Stimulated activated CD8-positive, alpha-beta memory T cell treated with anti-CD3 and anti-CD28 coated beads, Interleukin-4, amount 100 ng/mL, for 24 hours (primary cell): Measurements from ENCODE around the gene EIF4H.
"Not testable (repeated sequence)": the region's sequence is repeated elsewhere in the genome, so short reads cannot be mapped to it uniquely, and the experiment has no call there.

Experiments used
- DNase-seq: peaks from one replicate; pipeline ENCODE4 v3.0.0-alpha.2; 2020; ENCODE audit warnings: low read depth

EIF4H gene

DNA sequence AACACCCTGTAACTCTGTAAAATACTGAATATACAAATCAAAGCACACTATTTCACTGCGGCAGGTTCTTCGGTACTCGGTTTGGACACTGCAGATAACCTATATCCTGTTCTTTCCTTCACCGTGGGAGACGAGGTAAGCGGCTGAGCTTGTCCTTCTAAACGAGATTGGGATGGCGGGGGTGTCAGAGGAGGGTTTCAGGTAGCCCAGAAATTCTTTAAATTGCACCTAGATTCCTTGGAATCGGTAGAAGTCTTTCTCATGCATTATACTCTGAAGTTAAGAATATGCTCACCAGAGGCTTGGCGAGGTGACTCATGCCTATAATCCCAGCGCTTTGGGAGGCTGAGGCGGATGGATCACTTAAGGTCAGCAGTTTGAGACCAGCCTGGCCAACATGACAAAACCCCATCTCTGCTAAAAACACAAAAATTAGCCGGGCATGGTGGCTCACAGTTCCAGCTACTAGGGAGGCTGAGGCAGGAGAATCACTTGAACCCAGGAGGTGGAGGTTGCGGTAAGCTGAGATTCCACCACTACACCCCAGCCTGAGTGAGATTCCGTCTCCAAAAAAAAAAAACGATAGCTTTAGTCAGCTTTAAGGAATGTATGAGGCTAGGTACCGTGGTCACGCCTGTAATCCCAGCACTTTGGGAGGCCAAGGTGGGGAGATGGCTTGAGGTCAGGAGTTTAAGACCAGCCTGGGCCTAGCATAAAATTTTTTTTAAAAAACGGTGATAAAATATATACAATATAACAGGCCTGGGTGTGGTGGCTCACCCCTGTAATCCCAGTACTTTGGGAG, 25.6 kb downstream of the EIF4H start:
- DNase-seq, result no peak

DNA sequence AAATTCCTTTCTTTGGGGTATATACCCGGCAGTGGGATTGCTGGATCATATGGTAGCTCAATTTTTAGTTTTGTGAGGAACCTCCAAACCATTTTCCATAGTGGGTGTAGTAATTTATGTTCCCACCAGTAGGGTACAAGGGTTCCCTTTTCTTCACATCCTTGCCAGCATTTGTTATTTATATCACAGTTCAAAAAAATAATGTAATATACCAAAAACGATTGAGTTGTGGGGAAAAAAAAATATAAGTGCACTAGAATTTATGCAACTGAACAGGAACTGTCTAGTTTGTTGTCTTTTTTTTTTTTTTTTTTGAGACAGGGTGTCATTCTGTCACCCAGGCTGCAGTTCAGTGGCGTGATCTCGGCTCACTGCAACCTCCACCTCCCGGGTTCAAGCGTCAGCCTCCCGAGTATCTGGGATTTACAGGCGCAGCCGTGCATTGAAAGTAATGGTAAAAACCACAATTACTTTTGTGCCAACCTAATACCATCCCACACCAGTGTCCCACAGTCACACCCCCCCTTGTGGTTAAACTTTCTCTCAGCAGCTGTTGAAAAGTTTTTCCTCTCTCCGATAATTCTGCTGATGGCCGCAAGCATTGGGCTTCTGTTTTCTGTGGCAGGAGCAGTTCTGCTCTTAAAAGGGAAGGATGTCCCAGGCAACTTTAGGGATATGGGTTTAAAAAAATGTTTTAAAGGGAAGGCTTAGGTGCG, 28.8 kb downstream of the EIF4H start:
- DNase-seq, result no peak

DNA sequence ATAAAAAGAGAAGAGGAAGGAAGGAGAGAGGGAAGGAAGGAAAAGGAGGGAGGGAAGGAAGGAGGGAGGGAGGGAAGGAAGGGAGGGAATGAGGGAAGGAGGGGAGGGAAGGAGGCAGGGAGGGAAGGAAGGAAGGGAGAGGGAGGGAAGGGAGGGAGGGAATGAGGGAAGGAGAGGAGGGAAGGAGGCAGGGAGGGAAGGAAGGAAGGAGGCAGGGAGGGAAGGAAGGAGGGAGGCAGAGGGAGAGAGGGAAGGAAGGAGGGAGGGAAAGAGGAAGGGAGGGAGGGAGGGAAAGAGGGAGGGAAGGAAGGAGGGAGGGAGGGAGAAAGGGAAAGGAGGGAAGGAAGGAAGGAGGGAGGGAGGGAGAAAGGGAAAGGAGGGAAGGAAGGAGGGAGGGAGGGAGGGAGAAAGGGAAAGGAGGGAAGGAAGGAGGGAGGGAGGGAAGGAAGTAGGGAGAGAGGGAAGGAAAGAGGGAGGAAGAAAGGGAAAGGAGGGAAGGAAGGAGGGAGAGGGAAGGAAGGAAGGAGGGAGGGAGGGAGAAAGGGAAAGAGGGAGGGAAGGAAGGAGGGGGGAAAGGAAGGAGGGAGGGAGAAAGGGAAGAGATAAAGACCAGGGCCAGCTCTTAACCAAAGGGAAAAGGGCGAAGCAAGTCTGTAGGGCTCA, 29.9 kb downstream of the EIF4H start:
- no peak for DNase-seq

DNA sequence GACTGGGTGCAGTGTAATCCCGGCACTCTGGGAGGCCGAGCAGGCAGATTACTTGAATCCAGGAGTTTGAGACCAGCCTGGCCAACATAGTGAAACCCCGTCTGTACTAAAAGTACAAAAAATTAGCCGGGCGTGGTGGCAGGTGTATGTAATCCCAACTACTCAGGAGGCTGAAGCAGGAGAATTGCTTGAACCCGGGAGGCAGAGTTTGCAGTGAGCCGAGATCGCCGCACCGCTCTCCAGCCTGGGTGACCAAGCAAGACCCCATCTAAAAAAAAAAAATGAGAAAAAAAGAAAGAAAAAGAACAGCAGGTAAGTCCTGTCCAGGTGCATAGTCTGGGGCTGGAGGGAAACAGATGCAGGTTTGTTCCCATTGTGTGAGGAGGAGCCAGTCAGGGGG, 31.9 kb downstream of the EIF4H start:
- DNase-seq, result not testable (repeated sequence)

DNA sequence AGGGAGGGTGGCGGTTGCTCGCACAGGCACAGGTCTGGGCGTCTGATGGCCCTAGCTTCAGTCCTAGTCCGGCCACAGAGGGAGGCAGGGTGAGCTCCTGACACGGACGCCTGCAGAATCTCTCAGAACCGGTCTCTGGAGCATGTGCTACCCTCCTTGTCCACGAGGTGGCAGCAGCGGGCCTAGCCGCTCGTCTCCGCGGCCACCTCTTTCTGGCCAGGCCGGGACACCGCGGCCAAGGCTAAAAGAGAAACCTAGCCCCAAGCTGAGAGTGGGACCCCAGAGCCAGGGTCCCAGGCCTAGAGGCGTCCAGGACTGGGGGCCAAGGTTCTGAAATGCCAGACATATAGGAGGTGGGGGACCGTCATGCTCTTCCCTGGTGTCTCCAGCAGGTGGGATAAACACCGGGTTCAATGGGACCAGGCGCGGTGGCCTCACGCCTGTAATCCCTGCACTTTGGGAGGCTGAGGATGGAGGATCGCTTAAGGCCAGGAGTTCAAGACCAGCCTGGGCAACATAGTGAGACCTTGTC, 32.5 kb downstream of the EIF4H start:
- DNase-seq, result peak; percentile 74

DNA sequence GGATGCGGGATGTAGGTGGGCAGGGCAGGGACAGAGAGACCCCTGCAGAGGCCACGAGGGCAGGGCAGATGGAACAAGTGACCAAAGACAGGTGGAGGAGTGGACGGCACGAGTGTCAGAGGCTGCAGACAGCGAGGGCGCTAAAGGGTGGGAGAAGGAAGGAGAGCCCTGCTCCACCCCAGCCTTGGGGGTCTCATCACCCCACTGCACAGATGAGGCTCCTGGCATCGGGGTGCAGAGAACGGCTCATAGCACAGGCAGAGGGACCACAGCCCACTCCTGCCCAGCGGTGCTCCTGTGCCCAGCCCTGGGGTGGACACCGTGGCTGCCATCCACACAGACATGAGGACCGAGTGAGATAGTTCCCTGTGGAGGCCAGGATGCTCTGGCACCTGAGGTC, 33.4 kb downstream of the EIF4H start:
- no peak for DNase-seq

DNA sequence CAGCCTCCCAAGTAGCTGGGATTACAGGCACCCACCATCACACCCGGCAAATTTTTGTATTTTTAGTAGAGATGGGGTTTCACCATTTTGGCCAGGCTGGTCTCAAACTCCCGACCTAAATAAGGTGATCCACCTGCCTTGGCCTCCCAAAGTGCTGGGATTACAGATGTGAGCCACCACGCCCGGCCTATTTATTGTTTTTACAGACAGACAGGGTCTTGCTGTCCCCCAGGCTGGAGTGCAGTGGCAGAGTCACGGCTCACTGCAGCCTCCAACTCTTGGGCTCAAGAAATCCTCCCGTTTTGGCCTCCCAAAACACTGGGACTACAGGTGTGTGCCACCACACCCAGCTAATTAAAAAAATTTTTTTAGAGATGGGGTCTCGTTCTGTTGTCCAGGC, 34.1 kb downstream of the EIF4H start:
- not testable (repeated sequence) for DNase-seq

DNA sequence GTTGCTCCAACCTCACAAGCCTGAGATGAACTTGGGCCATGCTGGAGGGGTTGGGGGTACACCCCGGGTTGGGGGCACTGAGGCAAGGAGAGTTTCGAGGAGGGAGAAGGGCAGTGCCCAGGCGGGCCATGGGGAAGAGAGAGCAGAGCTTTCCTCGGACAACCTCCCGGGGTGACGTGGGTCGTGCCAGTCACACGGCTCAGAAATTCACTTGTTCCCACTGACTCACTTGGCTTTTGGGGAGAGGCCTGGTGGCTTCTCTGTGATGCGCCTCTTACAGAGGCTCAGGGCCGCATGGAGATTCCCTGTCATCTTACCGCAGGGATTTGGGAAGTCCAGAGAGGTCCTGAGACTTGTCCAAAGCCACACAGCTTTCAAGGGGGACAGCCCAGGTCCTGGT, 38.5 kb downstream of the EIF4H start:
- DNase-seq, result no peak

DNA sequence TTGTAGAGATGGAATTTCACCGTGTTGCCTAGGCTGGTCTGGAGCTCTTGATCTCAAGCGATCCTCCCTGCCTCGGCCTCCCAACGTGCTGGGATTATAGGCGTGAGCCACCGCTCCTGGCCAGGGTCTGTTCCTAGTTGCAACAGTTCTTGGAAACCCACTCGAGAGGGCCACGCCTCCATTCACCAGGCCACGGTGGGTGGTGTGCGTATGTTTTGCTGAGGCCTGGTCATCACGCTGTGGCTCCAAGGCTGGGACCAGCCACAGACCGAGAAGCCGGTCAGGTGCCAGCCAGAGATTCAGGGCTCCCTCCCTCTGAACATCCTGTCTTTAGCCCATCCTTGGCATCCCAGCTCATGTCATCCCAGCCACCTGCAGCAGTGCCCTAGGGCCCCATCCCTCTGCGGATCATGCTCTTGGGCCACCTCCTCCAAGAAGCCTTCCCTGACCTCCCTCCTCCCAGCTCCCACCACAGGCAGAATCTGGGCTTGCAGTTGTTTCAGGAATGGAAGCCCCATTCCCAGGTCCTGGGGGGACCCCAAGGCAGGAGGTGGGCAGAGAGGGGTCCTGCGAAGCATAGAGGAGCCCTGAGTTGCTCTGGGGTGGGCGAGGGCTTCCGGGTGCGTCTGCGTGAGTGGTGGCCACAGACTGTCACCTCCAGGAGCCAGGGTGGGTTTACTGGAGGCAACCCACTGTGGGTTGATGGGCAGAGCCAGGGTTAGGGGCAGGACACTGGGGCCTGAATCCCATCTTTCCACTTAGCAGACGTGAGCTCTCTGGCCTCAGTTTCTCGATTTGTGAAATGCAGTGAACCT, 40.9 kb downstream of the EIF4H start:
- DNase-seq, result no peak

DNA sequence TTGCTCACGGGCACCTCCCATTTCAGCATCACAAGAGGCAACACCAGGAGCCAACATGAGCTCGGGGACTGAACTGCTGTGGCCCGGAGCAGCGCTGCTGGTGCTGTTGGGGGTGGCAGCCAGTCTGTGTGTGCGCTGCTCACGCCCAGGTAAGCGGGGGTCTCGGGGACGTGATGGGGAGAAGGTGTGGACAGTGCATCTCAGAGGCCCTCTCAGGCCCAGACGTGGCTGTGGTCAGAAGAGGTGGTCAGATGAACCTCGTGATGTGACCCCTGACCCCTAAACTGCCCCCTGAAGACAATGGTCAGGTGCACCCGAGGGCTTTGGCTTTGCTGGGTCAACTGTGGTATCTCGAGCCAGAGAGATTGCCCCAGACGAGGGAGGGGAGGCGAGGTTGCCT, 41.8 kb downstream of the EIF4H start:
- no peak for DNase-seq

DNA sequence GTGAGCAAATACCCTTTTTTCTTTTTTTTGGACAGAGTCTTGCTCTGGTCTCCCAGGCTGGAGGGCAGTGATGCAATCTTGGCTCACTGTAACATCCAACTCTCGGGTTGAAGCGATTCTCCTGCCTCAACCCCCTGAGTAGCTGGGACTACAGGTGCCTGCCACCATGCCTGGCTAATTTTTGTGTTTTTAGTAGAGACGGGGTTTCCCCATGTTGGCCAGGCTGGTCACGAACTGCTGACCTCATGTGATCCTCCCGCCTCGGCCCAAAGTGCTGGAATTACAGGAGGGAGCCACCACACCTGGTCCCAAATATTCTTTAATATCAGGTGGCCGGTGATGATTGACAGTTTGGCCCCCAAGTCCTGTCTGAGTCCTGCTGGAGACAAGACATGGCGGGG, 42.2 kb downstream of the EIF4H start:
- DNase-seq, result no peak

DNA sequence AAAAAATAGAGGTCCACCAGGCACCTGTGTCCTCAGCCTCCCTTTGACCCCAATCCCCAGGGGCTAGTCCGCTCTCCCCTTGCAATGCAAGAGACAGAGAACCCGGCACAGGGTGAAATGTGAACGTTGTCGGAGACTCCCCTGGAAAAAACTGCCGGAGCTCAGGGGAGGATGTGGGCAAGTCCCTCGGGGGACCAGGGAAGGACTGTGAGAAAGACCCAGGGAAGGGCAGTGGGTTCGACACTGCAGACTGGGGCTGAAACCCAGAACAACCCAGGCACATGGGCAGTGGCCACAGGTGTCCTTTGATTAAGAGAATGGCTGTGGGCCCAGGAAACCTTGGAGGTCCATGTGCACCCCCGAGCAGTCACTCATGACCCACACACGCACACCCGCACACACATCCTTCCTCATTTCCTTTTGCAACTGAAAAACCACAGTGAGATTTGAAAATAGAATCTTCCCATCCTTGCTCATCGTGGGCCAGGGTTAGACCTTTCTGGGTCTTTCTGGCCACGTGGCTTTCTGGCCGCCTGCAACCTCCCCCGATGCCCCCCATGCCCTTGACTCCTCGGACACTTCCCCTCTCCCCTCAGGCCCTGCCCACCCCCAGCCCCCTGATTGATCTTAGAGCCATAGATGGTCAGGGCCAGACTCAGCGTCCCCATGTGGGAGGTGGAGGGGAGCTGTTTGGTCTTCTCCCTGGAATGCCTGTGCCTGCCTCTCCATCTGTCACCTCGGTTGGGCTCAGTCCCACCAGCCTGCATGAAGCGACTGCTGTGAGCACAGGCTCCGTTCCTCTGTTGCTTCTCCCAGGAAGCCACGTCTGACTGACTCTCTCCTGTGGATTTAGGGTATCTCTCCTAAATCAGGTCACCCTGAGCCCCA, 43.5 kb downstream of the EIF4H start:
- DNase-seq, result no peak

DNA sequence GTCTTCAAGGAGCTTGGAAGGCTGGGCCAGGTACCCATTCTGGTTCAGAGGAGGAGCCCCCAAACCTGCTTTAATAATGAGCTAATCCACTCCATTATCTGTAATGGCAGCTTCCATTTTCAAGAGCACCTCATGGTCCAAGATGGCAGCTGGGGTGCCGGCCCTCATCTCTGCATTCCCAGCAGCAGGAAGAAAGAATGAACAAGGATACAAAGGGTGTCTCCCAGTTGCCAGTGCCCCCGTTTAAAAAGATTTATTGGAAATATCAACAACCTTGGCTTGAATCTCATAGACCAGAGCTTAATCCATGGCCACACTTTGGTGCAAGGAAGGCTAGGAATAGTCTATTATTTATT, 44.2 kb downstream of the EIF4H start:
- DNase-seq, result no peak

DNA sequence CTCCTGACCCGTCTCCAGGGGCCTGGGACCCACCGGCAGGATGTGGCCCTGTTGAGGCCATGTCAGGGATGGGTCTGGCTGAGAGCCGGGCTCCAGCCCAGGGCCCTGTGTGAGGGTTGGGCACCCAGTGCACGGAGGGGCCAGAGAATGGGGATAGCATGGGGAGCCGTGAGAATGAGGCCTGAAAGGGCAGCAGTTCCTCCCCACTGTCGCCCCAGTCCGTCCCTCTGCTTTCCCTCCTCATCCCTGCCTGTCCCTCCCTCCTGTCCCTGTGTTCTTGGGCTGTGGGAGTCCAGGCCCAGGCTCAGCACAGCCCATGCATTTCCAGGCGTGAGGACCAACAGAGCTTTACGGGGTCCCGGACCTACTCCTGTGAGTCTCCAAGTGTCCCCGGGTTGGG, 45.3 kb downstream of the EIF4H start:
- no peak for DNase-seq

DNA sequence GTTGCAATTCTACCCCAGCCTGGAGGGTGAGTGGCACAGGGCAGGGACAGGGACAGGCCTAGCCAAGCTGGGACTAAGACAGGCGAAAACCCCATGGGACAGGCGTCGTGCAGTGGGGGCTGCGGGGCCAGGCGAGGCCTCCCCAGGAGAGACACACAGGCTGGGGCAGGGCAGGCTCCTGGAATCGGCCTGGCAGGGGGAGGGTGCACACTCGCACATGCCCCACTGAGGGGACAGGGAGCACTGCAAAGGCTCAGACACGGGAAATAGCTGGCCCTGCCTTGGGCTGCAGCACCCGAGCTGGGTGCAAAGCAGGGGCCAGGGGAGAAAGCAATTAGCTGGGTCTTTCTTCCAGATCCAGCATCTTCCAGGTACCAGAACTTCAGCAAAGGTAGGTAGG, 46.1 kb downstream of the EIF4H start:
- no peak for DNase-seq

DNA sequence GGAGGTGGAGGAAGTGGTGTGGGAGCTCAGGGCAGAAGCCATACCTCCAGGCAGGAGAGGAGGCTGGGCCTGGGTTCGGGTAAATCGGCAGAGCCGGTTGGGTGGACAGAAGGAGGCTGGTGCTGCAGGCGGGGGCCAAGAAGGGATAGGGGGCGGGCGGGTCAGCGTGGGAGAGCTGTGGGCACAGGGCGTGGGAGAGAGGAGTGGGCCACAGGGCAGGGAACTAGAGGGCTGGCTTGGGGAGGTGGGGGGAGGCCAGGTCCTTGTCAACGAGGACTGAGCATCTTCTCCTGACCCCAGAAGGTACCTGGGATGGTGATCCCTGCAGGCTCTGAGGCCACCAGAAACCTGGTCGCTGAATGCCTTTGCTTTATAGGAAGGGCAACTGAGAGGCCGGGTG, 47.6 kb downstream of the EIF4H start:
- no peak for DNase-seq

DNA sequence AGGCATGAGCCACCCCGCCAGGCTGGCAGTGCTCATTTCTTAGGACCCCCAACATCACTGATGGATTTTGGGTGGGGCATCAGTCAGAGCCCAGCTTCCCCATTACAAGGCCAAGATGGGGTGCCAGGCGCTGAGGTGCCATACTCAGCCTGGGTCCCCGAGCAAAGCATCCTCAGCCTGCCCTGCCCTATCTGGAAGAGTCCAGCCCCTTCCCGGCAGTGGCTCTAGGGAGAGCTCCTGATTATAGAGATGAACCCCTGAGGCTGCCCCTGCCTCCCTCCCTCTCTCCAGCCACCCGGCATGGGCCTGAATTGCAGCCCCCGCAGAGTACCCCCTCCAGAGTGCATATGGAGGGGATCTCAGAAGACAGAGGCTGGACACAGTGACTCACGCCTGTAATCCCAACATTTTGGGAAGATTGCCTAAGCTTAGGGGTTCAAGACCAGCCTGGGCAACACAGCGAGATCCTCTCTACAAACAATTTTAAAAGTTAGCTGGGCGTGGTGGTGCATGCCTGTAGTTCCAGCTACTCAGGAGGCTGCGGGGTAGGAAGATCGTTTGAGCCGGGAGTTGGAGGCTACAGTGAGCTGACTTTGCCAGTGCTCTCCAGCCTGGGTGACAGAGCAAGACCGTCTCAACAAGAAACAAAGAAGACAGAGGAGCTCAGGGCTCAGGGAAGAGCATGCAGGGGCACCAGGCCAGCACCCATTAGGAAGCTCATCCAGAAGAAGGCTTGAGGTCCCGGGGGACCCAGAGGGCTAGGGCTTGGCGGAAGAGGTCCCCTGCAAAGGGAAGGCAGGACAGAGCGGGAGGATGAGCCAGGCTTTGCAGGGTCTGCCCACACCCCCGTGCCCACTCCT, 48.9 kb downstream of the EIF4H start:
- DNase-seq, result no peak

DNA sequence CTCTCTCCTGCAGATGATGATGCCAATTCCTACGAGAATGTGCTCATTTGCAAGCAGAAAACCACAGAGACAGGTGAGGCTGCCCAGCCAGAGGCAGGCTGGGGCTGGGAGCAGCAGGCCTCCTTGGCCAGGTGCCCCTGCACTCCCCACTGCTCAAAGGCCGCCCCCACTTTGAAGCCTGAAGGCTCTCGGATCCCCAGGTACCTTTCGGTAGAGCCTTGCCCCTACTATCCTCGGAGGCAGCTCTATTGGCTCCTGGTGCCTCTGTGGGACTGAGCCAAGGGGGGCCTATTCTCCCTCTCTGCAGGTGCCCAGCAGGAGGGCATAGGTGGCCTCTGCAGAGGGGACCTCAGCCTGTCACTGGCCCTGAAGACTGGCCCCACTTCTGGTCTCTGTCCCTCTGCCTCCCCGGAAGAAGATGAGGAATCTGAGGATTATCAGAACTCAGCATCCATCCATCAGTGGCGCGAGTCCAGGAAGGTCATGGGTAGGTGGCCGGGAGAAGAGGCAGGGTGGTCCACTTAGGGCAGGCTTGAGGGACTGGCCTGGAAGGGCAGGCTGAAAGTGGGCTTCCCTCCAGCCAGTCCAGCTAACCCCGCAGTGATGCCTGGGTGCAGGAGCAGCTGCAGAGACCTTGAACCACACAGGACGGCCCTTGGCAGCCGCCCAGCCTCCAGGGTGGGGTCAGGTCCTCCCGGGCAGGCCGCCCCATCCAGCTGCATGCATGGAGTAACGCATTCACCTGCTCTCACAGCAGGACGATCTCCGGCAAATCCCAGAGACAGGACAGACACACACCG, 49.8 kb downstream of the EIF4H start:
- no peak for DNase-seq

DNA sequence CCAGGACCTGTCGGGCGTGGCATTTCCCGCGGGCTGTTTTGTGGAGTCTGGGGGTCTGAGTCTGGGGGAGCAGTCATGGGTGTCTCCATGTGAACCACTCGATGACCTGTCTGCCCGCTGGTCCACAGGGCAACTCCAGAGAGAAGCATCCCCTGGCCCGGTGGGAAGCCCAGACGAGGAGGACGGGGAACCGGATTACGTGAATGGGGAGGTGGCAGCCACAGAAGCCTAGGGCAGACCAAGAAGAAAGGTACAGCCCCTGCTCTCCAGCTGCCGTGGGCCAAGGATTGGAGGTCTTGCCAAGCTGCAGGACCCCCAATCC, 50.3 kb downstream of the EIF4H start:
- DNase-seq, result no peak
